ENCODE results near the gene SLC26A8. TPM values are rescaled to one million over a fixed set of nuclear protein-coding genes. Genes with fewer than 3 reads are reported as not detected.

Gene SLC26A8, protein sequence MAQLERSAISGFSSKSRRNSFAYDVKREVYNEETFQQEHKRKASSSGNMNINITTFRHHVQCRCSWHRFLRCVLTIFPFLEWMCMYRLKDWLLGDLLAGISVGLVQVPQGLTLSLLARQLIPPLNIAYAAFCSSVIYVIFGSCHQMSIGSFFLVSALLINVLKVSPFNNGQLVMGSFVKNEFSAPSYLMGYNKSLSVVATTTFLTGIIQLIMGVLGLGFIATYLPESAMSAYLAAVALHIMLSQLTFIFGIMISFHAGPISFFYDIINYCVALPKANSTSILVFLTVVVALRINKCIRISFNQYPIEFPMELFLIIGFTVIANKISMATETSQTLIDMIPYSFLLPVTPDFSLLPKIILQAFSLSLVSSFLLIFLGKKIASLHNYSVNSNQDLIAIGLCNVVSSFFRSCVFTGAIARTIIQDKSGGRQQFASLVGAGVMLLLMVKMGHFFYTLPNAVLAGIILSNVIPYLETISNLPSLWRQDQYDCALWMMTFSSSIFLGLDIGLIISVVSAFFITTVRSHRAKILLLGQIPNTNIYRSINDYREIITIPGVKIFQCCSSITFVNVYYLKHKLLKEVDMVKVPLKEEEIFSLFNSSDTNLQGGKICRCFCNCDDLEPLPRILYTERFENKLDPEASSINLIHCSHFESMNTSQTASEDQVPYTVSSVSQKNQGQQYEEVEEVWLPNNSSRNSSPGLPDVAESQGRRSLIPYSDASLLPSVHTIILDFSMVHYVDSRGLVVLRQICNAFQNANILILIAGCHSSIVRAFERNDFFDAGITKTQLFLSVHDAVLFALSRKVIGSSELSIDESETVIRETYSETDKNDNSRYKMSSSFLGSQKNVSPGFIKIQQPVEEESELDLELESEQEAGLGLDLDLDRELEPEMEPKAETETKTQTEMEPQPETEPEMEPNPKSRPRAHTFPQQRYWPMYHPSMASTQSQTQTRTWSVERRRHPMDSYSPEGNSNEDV
- 0.26 and 0.31 TPM in 2 replicates for total RNA-seq

GRCh38 chr6:36023996-36024795 lies at the start of gene SLC26A8:
SLC26A8 (minus strand) TSS chr6:36024641; CDS start chr6:36019707, 4,934 bp downstream.

DNA sequence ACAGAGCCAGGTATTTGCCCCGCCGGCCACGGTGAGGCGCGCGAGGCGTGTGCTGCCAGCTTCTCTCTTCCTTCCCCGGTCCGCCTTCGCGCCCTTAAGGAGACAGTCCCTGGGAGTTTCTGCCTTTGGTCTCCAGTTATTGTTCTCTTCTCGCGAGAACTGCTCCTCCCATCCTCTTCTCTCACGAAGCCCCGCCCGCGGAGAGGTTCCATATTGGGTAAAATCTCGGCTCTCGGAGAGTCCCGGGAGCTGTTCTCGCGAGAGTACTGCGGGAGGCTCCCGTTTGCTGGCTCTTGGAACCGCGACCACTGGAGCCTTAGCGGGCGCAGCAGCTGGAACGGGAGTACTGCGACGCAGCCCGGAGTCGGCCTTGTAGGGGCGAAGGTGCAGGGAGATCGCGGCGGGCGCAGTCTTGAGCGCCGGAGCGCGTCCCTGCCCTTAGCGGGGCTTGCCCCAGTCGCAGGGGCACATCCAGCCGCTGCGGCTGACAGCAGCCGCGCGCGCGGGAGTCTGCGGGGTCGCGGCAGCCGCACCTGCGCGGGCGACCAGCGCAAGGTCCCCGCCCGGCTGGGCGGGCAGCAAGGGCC lies 3.2 kb upstream of the SLC26A8 start, which contains the start of gene MAPK14:
TSS of gene MAPK14 (plus strand) at position 308 of the 587 bp plus-strand sequence. CDS start 350 bp downstream, outside the sequence.

DNA sequence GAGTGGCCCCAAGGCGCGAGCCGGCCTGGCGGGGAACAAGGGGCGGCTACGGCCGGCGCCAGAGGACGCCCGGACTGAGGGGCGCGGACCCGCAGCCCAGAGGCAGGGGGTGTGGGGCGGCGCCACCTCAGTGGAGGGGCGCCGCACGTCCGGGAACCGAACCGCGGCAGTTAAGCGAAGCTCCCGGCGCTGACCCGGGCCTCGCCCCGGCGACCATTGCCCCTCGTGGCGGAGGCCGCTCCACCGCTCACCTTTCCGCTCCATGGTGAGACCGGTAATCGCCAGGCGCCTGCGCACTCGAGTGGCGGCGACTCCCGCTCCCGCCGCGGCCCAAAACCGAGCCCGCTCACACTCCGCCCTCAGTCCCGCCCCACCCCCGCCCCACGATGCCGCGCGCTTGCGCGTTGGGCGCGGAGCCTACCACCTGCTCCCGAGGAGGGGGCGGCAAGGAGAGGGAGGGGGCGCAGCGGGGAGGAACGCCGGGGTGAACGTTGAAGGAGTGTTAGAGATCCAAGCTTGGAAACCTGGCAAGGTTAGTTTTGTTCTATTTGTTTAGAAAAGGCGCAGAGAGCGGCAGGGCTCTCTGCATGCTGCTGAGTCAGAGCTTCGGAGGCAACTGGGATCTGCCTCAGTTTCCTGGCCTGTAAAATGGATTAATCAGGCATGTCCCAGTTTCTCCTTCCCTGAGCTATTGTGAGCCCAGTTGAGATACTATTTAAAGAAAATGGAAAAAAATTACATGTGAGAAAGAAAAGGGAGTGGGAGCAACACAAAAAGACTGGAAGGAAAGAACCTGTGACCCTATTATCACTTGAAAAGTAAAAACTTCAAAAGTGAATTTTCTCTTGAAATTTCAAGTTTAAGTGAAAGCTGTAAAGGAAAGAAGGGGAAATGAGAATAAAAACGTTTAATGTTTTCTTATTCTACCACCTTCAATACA lies 103.4 kb downstream of the SLC26A8 start, which contains the start of gene SRPK1:
TSS of gene SRPK1 (minus strand) at position 306 of the 940 bp plus-strand sequence. CDS start at position 264, 42 bp downstream.

Other genes starting within 250 kb of the SLC26A8 start
- not detected in 2 replicates for gene CLPSL2, start 248.0 kb downstream of the SLC26A8 start, total RNA-seq
- gene CLPSL1, start 243.6 kb downstream of the SLC26A8 start, total RNA-seq, result not detected in 2 replicates
- gene CLPS, start 227.3 kb downstream of the SLC26A8 start, total RNA-seq, result not detected in 2 replicates
- not detected in 2 replicates for gene LHFPL5, start 219.3 kb downstream of the SLC26A8 start, total RNA-seq
- gene SRPK1, start 103.5 kb downstream of the SLC26A8 start, total RNA-seq, result 43.8 and 46.1 TPM in 2 replicates
- gene MAPK14, start 3.2 kb upstream of the SLC26A8 start, total RNA-seq, result 43.9 and 53.9 TPM in 2 replicates
- 2.8 and 3.4 TPM in 2 replicates for gene MAPK13, start 105.9 kb upstream of the SLC26A8 start, total RNA-seq
- gene BRPF3, start 172.1 kb upstream of the SLC26A8 start, total RNA-seq, result 7.7 and 10.7 TPM in 2 replicates
- 0.12 TPM in 1 of 2 replicates, not detected in the other for gene PNPLA1, start 245.4 kb upstream of the SLC26A8 start, total RNA-seq